BE2C (cell line): Measurements from ENCODE around the gene ARHGEF37.

Source experiments
- DNase-seq: peaks from one replicate; pipeline ENCODE4 v3.0.0-alpha.2; 2020
- H3K27me3 ChIP-seq: fragments of 250-450 bp; sonication (Bioruptor Pico); 2 replicates; pipeline ENCODE4 v1.5.1; 2020; ENCODE audit warnings: mild to moderate bottlenecking
- H3K36me3 ChIP-seq: fragments of 250-450 bp; sonication (Bioruptor Pico); 2 replicates; pipeline ENCODE4 v1.5.1; 2020; ENCODE audit warnings: mild to moderate bottlenecking
- H3K4me1 ChIP-seq: fragments of 250-450 bp; sonication (Bioruptor Pico); 2 replicates; pipeline ENCODE4 v1.5.1; 2020
- H3K4me3 ChIP-seq: 2 replicates; pipeline ENCODE4 v1.5.1; 2011; ENCODE audit warnings: low read depth, low read length
- H3K9me3 ChIP-seq: fragments of 250-450 bp; sonication (Bioruptor Pico); 2 replicates; pipeline ENCODE4 v1.5.1; 2020
- TF ChIP-seq, protein P1 (sequence below): IDR thresholded peaks from 2 replicates; pipeline ENCODE4 v1.5.1; 2012; ENCODE audit warnings: mild to moderate bottlenecking, low read depth, low read length

ARHGEF37 gene

DNA sequence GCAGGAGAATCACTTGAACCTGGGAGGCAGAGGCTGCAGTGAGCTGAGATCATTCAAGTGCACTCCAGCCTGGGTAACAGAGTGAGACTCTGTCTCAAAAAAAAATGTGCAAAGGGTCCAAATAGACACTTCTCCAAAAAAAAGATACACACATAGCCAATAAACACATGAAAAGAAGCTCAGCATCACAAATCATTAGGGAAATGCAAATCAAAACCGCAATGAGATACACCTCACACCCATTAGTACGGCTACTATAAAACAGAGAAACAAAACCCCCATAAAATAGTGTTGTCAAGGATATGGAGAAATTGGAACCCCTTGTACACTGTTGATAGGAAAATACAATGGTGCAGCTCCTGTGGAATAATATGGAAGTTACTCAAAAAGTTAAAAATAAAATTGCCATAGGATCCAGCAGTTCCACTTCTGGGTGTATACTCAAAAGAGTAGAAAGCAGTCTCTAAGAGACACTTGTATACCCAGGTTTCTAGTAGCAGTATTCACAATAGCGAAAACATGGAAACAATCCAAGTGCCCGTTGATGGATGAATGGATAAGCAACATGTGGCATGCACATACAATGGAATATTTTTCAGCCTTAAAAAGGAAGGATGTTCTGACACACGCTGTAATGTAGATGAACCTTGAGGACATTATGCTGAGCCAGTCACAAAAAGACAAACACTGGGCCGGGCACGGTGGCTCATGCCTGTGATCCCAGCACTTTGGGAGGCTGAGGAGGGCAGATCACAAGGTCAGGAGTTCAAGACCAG lies 91.6 kb downstream of the ARHGEF37 start:
- DNase-seq, result no peak
- TF ChIP-seq, protein P1, sequence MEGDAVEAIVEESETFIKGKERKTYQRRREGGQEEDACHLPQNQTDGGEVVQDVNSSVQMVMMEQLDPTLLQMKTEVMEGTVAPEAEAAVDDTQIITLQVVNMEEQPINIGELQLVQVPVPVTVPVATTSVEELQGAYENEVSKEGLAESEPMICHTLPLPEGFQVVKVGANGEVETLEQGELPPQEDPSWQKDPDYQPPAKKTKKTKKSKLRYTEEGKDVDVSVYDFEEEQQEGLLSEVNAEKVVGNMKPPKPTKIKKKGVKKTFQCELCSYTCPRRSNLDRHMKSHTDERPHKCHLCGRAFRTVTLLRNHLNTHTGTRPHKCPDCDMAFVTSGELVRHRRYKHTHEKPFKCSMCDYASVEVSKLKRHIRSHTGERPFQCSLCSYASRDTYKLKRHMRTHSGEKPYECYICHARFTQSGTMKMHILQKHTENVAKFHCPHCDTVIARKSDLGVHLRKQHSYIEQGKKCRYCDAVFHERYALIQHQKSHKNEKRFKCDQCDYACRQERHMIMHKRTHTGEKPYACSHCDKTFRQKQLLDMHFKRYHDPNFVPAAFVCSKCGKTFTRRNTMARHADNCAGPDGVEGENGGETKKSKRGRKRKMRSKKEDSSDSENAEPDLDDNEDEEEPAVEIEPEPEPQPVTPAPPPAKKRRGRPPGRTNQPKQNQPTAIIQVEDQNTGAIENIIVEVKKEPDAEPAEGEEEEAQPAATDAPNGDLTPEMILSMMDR, result no peak
- no peaks in the 10 kb centered on the region for H3K27me3 ChIP-seq
- H3K9me3 ChIP-seq, result peaks cover 5% of the 10 kb centered on the region; the same call in 1 of the 2 replicates
- H3K4me3 ChIP-seq, result no peak overlapping the region
- no peaks in the 10 kb centered on the region for H3K36me3 ChIP-seq
- H3K4me1 ChIP-seq, result peaks cover 3% of the 10 kb centered on the region; the same call in 1 of the 2 replicates

DNA sequence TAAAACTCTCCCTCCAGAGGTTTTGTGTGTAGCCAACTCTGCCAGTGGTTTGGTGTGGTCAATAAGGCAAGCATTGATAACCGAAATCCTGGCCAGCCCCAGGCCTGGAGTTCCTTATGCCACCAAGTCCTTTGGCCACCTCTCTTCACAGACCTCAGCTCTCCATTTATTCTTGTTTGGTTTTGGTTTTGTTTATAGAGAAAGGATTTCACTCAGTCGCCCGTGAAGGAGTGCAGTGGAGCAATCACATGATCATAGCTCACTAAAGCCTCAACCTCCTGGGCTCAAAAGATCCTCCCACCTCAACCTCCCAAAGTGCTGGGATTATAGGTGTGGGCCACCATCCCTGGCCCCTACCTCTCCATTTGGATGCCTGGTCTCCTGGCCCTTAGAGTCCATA lies 93.4 kb downstream of the ARHGEF37 start:
- H3K27me3 ChIP-seq, result no peaks in the 10 kb centered on the region
- TF ChIP-seq, protein P1, result no peak
- H3K4me3 ChIP-seq, result no peak overlapping the region
- no peak for DNase-seq
- H3K4me1 ChIP-seq, result peaks cover 3% of the 10 kb centered on the region; the same call in 1 of the 2 replicates
- peaks cover 5% of the 10 kb centered on the region; the same call in 1 of the 2 replicates for H3K9me3 ChIP-seq
- no peaks in the 10 kb centered on the region for H3K36me3 ChIP-seq

- Histone ChIP-seq H3K27me3 (no peaks in the 10 kb centered on the region), H3K4me1 (peaks cover 3% of the 10 kb centered on the region; the same call in 1 of the 2 replicates), H3K4me3 (no peak overlapping the region), H3K9me3 (peaks cover 5% of the 10 kb centered on the region; the same call in 1 of the 2 replicates), H3K36me3 (no peaks in the 10 kb centered on the region)
- TF ChIP-seq, protein P1, result no peak
- DNase-seq, result no peak
Measured at GRCh38 chr5:149675610-149676201, 94.4 kb downstream of the ARHGEF37 start.

GRCh38 chr5:149677731-149678130 lies 96.4 kb downstream of the ARHGEF37 start:
- H3K4me3 ChIP-seq, result no peak overlapping the region
- no peaks in the 10 kb centered on the region for H3K27me3 ChIP-seq
- H3K9me3 ChIP-seq, result peaks cover 5% of the 10 kb centered on the region; the same call in 1 of the 2 replicates
- DNase-seq, result no peak
- no peaks in the 10 kb centered on the region for H3K36me3 ChIP-seq
- TF ChIP-seq, protein P1, result no peak
- H3K4me1 ChIP-seq, result peaks cover 3% of the 10 kb centered on the region; the same call in 1 of the 2 replicates

- H3K4me1 ChIP-seq, result peaks cover 3% of the 10 kb centered on the region; the same call in 1 of the 2 replicates
- TF ChIP-seq, protein P1, result no peak
- no peaks in the 10 kb centered on the region for H3K9me3 ChIP-seq
- no peak for DNase-seq
- no peaks in the 10 kb centered on the region for H3K27me3 ChIP-seq
- H3K36me3 ChIP-seq, result no peaks in the 10 kb centered on the region
- H3K4me3 ChIP-seq, result no peak overlapping the region
Measured at GRCh38 chr5:149679876-149680809, 98.8 kb downstream of the ARHGEF37 start.
